Epidermal melanocyte (primary cell): ENCODE measurements around the gene NBPF1.
"Not testable (repeated sequence)": the region's sequence is repeated elsewhere in the genome, so short reads cannot be mapped to it uniquely, and the experiment has no call there.

Experiments used
- DNase-seq: peaks from one replicate; pipeline ENCODE4 v3.0.0; 2011; ENCODE audit warnings: low spot score; ENCODE audit not compliant: insufficient read length

Gene NBPF1

GRCh38 chr1:16623812-16624719 lies 10.7 kb upstream of the NBPF1 start:
- DNase-seq = peak; percentile 20

DNA sequence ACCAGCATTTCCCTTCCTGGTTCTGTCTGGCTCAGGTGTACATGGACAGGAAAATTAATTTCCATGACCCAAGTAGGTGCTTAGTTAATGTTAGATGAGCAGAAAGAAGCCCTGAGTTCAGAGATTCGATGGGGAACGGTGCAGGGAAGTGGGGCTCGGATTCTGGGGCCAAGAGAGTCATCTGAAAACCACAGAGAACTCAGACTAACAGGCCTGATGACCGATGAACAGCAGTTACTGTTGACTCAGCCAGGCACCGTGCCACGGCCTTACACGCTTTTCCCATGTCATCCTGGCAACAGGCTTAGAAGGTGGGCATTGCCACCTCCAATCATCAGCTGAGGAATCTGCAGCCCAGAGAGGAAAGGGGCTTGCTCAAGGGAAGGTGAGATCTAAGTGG lies 10.0 kb upstream of the NBPF1 start:
- DNase-seq = not testable (repeated sequence)

DNA sequence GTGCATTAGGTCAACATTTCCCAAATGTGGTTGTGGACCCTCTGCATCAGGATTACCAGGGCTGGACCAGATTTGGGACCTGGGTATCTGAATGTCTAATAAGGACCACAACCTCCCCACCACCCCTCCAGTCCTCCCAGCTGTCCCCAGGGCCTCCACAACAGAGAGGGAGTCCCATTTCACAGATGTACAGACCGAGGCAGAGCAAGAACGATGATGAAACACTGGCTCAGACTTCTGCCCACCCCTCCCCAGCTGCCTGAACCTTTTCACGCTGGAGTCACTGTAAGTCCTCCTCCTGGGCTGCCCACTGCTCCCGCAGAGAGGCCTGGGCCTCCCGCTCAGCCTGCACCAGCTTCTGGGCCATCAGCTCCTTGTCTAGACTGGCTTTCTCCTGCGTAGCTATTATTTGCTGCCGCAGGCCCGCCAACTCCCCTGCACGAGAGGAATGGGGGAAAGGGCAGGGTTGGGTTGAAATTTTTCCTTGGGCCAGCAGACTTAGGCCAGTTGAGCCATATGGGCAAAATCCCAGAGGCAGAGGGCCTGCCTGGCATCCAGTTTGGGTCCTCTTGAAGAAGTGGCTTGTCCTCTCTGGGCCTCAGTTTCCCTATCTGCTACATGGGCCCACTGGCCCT lies 8.4 kb upstream of the NBPF1 start:
- not testable (repeated sequence) for DNase-seq

DNA sequence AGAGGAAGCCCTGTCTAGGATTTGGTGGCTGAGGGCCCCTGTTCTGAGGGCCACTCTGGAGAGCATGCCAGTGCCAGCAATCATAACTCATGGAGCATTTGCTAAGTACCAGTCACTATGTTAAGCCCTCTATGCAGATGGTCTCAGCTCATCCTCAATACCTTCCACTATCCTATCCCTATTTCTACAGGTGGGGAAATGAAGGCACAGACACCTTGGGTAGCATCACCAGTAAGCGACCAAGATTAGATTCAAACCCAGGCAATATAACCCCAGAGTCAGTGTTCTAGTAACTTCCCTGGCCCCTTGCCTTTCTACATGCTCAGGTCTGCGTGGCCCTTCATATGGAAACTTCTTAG lies 7.9 kb upstream of the NBPF1 start:
- no peak for DNase-seq

DNA sequence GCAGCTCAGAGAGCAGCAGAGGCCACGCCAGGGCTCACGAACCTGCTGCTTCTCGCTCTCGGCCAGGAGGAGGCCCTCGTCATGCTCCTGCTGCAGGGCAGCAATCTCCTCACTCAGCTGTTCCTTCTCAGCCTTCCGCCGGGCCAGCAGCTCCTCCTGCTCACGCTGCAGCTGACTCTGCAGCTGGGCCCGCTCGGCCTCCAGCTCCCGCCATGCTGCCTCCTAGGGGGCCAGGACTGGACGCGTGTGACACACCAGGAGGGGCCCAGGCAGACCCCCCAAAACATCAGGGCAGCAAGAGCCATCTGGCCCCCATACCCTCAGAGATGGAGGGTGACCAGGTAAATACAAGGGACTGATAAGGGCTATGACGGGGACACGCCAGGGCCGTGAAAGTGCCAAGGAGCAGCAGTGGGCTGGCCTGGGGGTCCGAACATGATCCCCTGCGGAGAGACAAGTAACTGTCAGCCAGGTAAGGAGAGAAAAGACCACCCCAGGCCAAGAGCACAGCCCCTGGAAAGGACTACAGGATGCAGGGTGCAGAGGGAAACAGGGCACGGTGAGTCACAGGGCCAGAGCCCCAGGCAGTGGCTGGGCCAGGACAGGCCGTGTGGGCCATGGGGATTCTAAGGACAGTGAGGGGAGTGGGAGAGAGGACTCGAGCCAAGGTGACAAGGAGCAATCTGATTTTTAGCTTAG lies 6.6 kb upstream of the NBPF1 start:
- not testable (repeated sequence) for DNase-seq

DNA sequence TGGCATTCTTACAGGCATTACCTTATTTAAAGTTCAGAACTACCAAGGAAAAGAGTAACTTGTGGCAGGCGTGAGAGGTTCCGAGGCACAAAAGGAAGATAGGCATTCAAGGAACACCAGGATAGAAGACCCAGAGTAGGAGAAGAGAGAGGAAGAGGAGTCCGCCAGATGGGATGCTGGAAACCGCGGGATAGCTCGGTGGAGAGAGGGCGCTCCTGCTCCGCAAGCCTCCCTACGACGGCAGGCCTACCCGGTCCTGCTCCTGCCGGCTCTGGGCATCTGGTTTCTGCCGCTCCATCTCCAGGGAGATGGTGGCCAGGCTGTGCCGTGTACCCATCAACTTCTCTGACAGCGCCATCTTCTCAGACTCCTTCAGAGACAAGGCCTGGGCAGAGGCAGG lies 5.4 kb upstream of the NBPF1 start:
- DNase-seq = no peak

- DNase-seq = no peak
Observed at GRCh38 chr1:16617778-16618580, 4.6 kb upstream of the NBPF1 start.

DNA sequence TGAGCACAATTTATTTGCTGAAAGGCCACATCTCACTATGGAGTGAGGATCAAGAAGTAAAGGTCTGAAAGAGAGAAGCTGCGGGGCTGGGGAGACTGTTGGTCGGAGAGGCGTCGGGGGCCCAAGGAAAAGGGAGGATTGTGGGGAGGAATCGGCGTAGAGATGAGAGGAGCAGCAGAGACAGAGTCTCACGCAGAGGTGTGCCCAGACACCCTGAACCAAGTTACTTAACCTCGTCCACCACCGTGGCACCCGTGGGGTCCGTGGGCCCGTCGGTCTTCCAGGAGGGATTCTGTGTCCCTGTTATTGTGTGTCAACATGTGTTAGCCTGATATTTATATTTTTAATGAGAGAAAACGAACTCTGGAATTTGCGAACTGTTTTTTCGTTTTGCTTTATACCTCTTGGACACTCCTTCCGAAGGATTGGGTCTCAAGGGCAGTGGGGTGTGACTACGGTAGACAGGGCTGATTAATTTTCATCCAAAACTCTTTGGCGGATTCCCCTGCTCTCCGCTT lies 3.8 kb upstream of the NBPF1 start:
- DNase-seq = no peak

GRCh38 chr1:16615253-16616252 lies 2.2 kb upstream of the NBPF1 start:
- no peak for DNase-seq

- no peak for DNase-seq
Observed at GRCh38 chr1:16614361-16615252, 1.2 kb upstream of the NBPF1 start.

- peak; percentile 82 for DNase-seq
Observed at GRCh38 chr1:16612332-16613172, 812 bp downstream of the NBPF1 start.

GRCh38 chr1:16611981-16612331 lies 1.4 kb downstream of the NBPF1 start:
- DNase-seq = not testable (repeated sequence)

GRCh38 chr1:16611164-16611563 lies 2.2 kb downstream of the NBPF1 start:
- DNase-seq = not testable (repeated sequence)

- DNase-seq = not testable (repeated sequence)
Observed at GRCh38 chr1:16610553-16610952, 2.8 kb downstream of the NBPF1 start.

DNA sequence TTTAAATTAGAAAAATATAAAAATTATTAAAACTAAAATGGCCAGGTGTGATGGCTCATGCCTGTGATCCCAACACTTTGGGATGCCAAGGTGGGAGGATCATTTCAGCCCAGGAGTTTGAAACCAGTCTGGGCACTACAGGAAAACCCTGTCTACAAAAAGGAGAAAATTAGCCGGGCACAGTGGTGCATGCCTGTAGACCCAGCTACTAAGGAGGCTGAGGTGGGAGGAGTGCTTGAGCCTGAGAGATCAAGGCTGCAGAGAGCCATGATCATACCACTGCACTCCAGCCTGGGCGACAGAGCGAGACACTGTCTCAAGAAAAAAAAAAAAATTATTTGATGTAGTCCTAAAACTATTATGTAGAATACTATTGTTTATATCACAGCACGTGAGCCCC lies 3.6 kb downstream of the NBPF1 start:
- not testable (repeated sequence) for DNase-seq

DNA sequence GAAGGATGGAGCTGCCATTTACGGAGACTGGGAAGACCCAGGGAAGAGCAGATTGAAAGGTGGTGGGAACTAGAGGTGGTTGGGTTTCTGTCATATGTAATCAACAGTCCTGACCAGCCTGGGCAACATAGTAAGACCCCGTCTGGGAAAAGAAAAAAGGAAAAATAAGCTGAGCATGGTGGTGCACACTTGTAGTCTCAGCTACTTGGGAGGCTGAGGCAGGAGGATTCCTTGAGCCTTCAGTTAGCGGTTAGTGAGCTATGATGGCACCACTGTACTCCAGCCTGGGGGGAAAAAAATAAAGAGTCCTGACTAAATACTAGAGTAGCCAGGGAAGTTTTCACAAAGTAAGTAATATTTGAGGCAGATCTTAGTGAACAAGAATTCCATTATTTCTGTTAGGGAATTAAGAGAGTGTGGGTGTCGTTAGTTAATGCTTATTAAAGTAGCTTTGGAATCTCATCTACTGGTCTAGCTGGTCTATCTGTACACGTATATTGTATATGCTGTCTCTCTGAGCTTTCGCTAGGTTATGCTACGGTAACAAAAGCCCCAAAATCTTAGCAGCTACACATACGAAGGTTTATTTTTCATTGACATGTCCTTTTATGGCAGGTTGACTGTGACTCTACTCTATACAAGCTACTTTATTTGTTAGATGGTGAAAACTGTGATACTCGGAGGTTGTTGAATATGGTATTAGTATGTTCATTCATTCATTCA lies 4.4 kb downstream of the NBPF1 start:
- DNase-seq = no peak
